H9 (cell line): ENCODE results near the gene PRKAR1A. TPM values are rescaled to one million over a fixed set of nuclear protein-coding genes. Genes with fewer than 3 reads are reported as not detected.
A peak's percentile ranks its signal among the peaks of the same experiment; 100 is the strongest.

ENCODE experiments used
- DNase-seq: peaks from one replicate; pipeline ENCODE4 v3.0.0-alpha.2; 2017
- H2AFZ ChIP-seq: one replicate; pipeline ENCODE4 v1.6.1; 2013; ENCODE audit warnings: mild to moderate bottlenecking, low read length, control low read depth, moderate library complexity
- H2AK5ac ChIP-seq: 2 replicates; pipeline ENCODE4 v1.6.1; 2013; ENCODE audit warnings: low read length, control low read depth, mixed read lengths; ENCODE audit not compliant: insufficient read length
- H2BK120ac ChIP-seq: one replicate; pipeline ENCODE4 v1.6.1; 2013; ENCODE audit warnings: low read depth, mild to moderate bottlenecking, low read length, control low read depth, inconsistent platforms; ENCODE audit not compliant: poor library complexity, severe bottlenecking
- H2BK12ac ChIP-seq: 2 replicates; pipeline ENCODE4 v1.6.1; 2013; ENCODE audit warnings: low read length, control low read depth, mixed read lengths, low read depth; ENCODE audit not compliant: insufficient read length
- H2BK15ac ChIP-seq: 2 replicates; pipeline ENCODE4 v1.6.1; 2013; ENCODE audit warnings: low read depth, low read length, control low read depth
- H2BK20ac ChIP-seq: one replicate; pipeline ENCODE4 v1.6.1; 2013; ENCODE audit warnings: low read depth, mild to moderate bottlenecking, low read length, control low read depth, inconsistent platforms; ENCODE audit not compliant: poor library complexity, severe bottlenecking
- H2BK5ac ChIP-seq: 2 replicates; pipeline ENCODE4 v1.6.1; 2013; ENCODE audit warnings: low read length, control low read depth, mixed read lengths; ENCODE audit not compliant: insufficient read length
- H3K14ac ChIP-seq: 2 replicates; pipeline ENCODE4 v1.6.1; 2013; ENCODE audit warnings: low read length, control low read depth; ENCODE audit not compliant: insufficient read depth
- H3K18ac ChIP-seq: 2 replicates; pipeline ENCODE4 v1.6.1; 2013; ENCODE audit warnings: low read depth, mild to moderate bottlenecking, mixed read lengths, low read length, control low read depth; ENCODE audit not compliant: insufficient read length
- H3K23ac ChIP-seq: 2 replicates; pipeline ENCODE4 v1.6.1; 2013; ENCODE audit warnings: low read length, control low read depth, mixed read lengths, low read depth; ENCODE audit not compliant: insufficient read length
- H3K23me2 ChIP-seq: 2 replicates; pipeline ENCODE4 v1.6.1; 2013; ENCODE audit warnings: low read depth, mild to moderate bottlenecking, mixed read lengths, low read length, control low read depth; ENCODE audit not compliant: insufficient read length, poor library complexity, severe bottlenecking
- H3K27ac ChIP-seq: 2 replicates; pipeline ENCODE4 v1.5.1; 2013; ENCODE audit warnings: low read length, control low read depth, mixed read lengths, low read depth; ENCODE audit not compliant: insufficient read length
- H3K27me3 ChIP-seq: 2 replicates; pipeline ENCODE4 v1.6.1; 2013; ENCODE audit warnings: low read length, control low read depth, inconsistent platforms; ENCODE audit not compliant: insufficient read depth
- H3K4ac ChIP-seq: 2 replicates; pipeline ENCODE4 v1.6.1; 2013; ENCODE audit warnings: low read depth, mild to moderate bottlenecking, control low read depth, inconsistent platforms, low read length, moderate library complexity
- H3K4me1 ChIP-seq: 2 replicates; pipeline ENCODE4 v1.6.1; 2013; ENCODE audit warnings: low read length, control low read depth, inconsistent platforms; ENCODE audit not compliant: insufficient read depth
- H3K4me2 ChIP-seq: 2 replicates; pipeline ENCODE4 v1.6.1; 2013; ENCODE audit warnings: low read length, control low read depth, mixed read lengths; ENCODE audit not compliant: insufficient read length, insufficient read depth
- H3K56ac ChIP-seq: 2 replicates; pipeline ENCODE4 v1.6.1; 2013; ENCODE audit warnings: low read depth, mild to moderate bottlenecking, mixed read lengths, low read length, control low read depth; ENCODE audit not compliant: insufficient read length
- H3K79me1 ChIP-seq: 2 replicates; pipeline ENCODE4 v1.6.1; 2013; ENCODE audit warnings: low read depth, mild to moderate bottlenecking, moderate library complexity, low read length, control low read depth, inconsistent platforms; ENCODE audit not compliant: insufficient read depth, poor library complexity, severe bottlenecking
- H3K79me2 ChIP-seq: 2 replicates; pipeline ENCODE4 v1.6.1; 2013; ENCODE audit warnings: low read length, control low read depth, inconsistent platforms; ENCODE audit not compliant: insufficient read depth
- H3K9ac ChIP-seq: 2 replicates; pipeline ENCODE4 v1.6.1; 2013; ENCODE audit warnings: low read length, control low read depth, mixed read lengths; ENCODE audit not compliant: insufficient read length; ENCODE audit errors: extremely low read depth
- H3K9me3 ChIP-seq: one replicate; pipeline ENCODE4 v1.6.1; 2013; ENCODE audit warnings: low read depth, low read length, inconsistent platforms; ENCODE audit not compliant: control insufficient read depth
- H3T11ph ChIP-seq: one replicate; pipeline ENCODE4 v1.6.1; 2013; ENCODE audit warnings: mild to moderate bottlenecking, low read length, control low read depth, inconsistent platforms
- H4K20me1 ChIP-seq: one replicate; pipeline ENCODE4 v1.6.1; 2013; ENCODE audit not compliant: control insufficient read depth, insufficient read length, insufficient read depth
- H4K5ac ChIP-seq: 2 replicates; pipeline ENCODE4 v1.6.1; 2013; ENCODE audit warnings: low read depth, mild to moderate bottlenecking, mixed read lengths, low read length, control low read depth; ENCODE audit not compliant: insufficient read length
- H4K8ac ChIP-seq: replicated peaks from 2 replicates; pipeline ENCODE4 v1.6.1; 2013; ENCODE audit warnings: low read length, control low read depth, mixed read lengths, low read depth; ENCODE audit not compliant: insufficient read length
- H4K91ac ChIP-seq: 2 replicates; pipeline ENCODE4 v1.6.1; 2013; ENCODE audit warnings: low read depth, mild to moderate bottlenecking, moderate library complexity, mixed read lengths, low read length, control low read depth; ENCODE audit not compliant: insufficient read length
- H3K27ac Mint-ChIP-seq, 3 experiments: 2 replicates in 2 of 3; 3 replicates in 1 of 3; pipeline ENCODE4 v1.8.0; 2020 to 2021; ENCODE audit warnings: mixed read lengths in 3 of 3, mild to moderate bottlenecking in 1 of 3, moderate library complexity in 1 of 3
- H3K27me3 Mint-ChIP-seq: 2 replicates; pipeline ENCODE4 v1.8.0; 2021; ENCODE audit warnings: low read depth, mild to moderate bottlenecking, moderate library complexity, mixed read lengths
- H3K36me3 Mint-ChIP-seq, 3 experiments: 2 replicates in 2 of 3; 3 replicates in 1 of 3; pipeline ENCODE4 v1.8.0; 2020 to 2021; ENCODE audit warnings: low read depth in 3 of 3, mixed read lengths in 3 of 3; ENCODE audit not compliant: insufficient read depth in 1 of 3
- H3K4me1 Mint-ChIP-seq, 2 experiments: 2 replicates each; pipeline ENCODE4 v1.8.0; 2020; ENCODE audit warnings: mixed read lengths in 2 of 2
- H3K4me3 Mint-ChIP-seq, 2 experiments: 2 replicates in 1 of 2; 3 replicates in 1 of 2; pipeline ENCODE4 v1.8.0; 2020 to 2021; ENCODE audit warnings: mild to moderate bottlenecking in 2 of 2, mixed read lengths in 2 of 2, moderate library complexity in 1 of 2
- H3K9me3 Mint-ChIP-seq, 2 experiments: 2 replicates in 1 of 2; 3 replicates in 1 of 2; pipeline ENCODE4 v1.8.0; 2020; ENCODE audit warnings: mild to moderate bottlenecking in 2 of 2, mixed read lengths in 2 of 2, moderate library complexity in 1 of 2
- WGBS: extraction: QIAGEN DNeasy Blood & Tissue Kit; methylation state at CpG from one replicate; pipeline ENCODE4 v1.1.7; 2013; ENCODE audit warnings: missing lambda C conversion rate, low lambda C conversion rate, mixed read lengths; ENCODE audit not compliant: insufficient read length; ENCODE audit errors: extremely low coverage; 5-methylcytosine and 5-hydroxymethylcytosine counted together
- total RNA-seq: library from RNA; stranded (reverse); gene quantifications from 2 replicates; pipeline ENCODE4 v1.2.1, GENCODE V29; 2021
- TF ChIP-seq, protein P1 (sequence below): fragments of 200-600 bp; sonication (generic); conservative IDR thresholded peaks from 3 replicates; pipeline ENCODE4 v1.8.0; 2021; ENCODE audit warnings: antibody characterized with exemption, mild to moderate bottlenecking

PRKAR1A gene
- total RNA-seq, 1 experiment from 2014 or later: 171 TPM

- Mint-ChIP-seq H3K4me3 (no peak overlapping the region), H3K36me3 (peaks cover 1 to 52% (median 29%) of the 10 kb centered on the region in 3 experiments; a peak in 5 of 7 replicates), H3K9me3 (peaks cover 7 to 13% of the 10 kb centered on the region in 2 experiments; a peak in 4 of 5 replicates), H3K27me3 (no peaks in the 10 kb centered on the region), H3K4me1 (peaks cover 5 to 6% of the 10 kb centered on the region in 2 experiments), H3K27ac (no peak overlapping the region)
- Histone ChIP-seq H3K23me2 (no peaks in the 10 kb centered on the region), H3K14ac (no peak overlapping the region), H4K5ac (no peak overlapping the region), H2AK5ac (no peak overlapping the region), H2BK20ac (no peak overlapping the region), H2AFZ (no peak overlapping the region), H2BK15ac (no peak overlapping the region), H3K4me1 (no peaks in the 10 kb centered on the region), H3K23ac (no peak overlapping the region), H3K56ac (no peak overlapping the region), H3K4ac (no peak overlapping the region), H3K79me1 (no peaks in the 10 kb centered on the region), H4K8ac (no peak overlapping the region), H3K9me3 (no peaks in the 10 kb centered on the region), H2BK12ac (no peak overlapping the region), H3K9ac (no peak overlapping the region), H3T11ph (no peak overlapping the region), H4K20me1 (peaks cover 2% of the 10 kb centered on the region), H2BK5ac (no peak overlapping the region), H2BK120ac (no peak overlapping the region), H3K4me2 (no peak overlapping the region), H3K27me3 (no peaks in the 10 kb centered on the region), H4K91ac (no peak overlapping the region), H3K27ac (no peak overlapping the region), H3K18ac (no peak overlapping the region), H3K79me2 (no peaks in the 10 kb centered on the region)
- DNase-seq: peak; percentile 15
- TF ChIP-seq, protein P1, sequence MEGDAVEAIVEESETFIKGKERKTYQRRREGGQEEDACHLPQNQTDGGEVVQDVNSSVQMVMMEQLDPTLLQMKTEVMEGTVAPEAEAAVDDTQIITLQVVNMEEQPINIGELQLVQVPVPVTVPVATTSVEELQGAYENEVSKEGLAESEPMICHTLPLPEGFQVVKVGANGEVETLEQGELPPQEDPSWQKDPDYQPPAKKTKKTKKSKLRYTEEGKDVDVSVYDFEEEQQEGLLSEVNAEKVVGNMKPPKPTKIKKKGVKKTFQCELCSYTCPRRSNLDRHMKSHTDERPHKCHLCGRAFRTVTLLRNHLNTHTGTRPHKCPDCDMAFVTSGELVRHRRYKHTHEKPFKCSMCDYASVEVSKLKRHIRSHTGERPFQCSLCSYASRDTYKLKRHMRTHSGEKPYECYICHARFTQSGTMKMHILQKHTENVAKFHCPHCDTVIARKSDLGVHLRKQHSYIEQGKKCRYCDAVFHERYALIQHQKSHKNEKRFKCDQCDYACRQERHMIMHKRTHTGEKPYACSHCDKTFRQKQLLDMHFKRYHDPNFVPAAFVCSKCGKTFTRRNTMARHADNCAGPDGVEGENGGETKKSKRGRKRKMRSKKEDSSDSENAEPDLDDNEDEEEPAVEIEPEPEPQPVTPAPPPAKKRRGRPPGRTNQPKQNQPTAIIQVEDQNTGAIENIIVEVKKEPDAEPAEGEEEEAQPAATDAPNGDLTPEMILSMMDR: no peak
- WGBS: no CpG with 5 or more reads among the region's 5 CpGs
Measured at GRCh38 chr17:68584581-68585303, 72.5 kb downstream of the PRKAR1A start.
